ENCODE results near the gene CDH15.

CDH15 gene

GRCh38 chr16:89171216-89172170 lies at the start of gene CDH15:
TSS of gene CDH15 (plus strand) at chr16:89171748. CDS start at chr16:89171832, 84 bp downstream.
- DNase-seq: peak; percentile 90

GRCh38 chr16:89122322-89122851 lies 49.2 kb upstream of the CDH15 start:
- no peak for DNase-seq

GRCh38 chr16:89123001-89123830 lies 48.3 kb upstream of the CDH15 start:
- no peak for DNase-seq

- no peak for DNase-seq
Measured at GRCh38 chr16:89123831-89124100, 47.8 kb upstream of the CDH15 start.

GRCh38 chr16:89129378-89129777 lies 42.2 kb upstream of the CDH15 start:
- DNase-seq: no peak

GRCh38 chr16:89130448-89130847 lies 41.1 kb upstream of the CDH15 start:
- no peak for DNase-seq

GRCh38 chr16:89131783-89132182 lies 39.8 kb upstream of the CDH15 start:
- DNase-seq: no peak

- DNase-seq: no peak
Measured at GRCh38 chr16:89132194-89133005, 39.1 kb upstream of the CDH15 start.

- no peak for DNase-seq
Measured at GRCh38 chr16:89133457-89134127, 38.0 kb upstream of the CDH15 start.

GRCh38 chr16:89134269-89134668 lies 37.3 kb upstream of the CDH15 start:
- DNase-seq: no peak

GRCh38 chr16:89135166-89135565 lies 36.4 kb upstream of the CDH15 start:
- no peak for DNase-seq

- DNase-seq: no peak
Measured at GRCh38 chr16:89135971-89136765, 35.4 kb upstream of the CDH15 start.

GRCh38 chr16:89136931-89137330 lies 34.6 kb upstream of the CDH15 start:
- DNase-seq: no peak

- no peak for DNase-seq
Measured at GRCh38 chr16:89137666-89138512, 33.7 kb upstream of the CDH15 start.

GRCh38 chr16:89138513-89138795 lies 33.1 kb upstream of the CDH15 start:
- no peak for DNase-seq

- DNase-seq: no peak
Measured at GRCh38 chr16:89138843-89139520, 32.6 kb upstream of the CDH15 start.

GRCh38 chr16:89139907-89140361 lies 31.6 kb upstream of the CDH15 start:
- DNase-seq: no peak

- no peak for DNase-seq
Measured at GRCh38 chr16:89140401-89140800, 31.1 kb upstream of the CDH15 start.

- DNase-seq: no peak
Measured at GRCh38 chr16:89140981-89141883, 30.3 kb upstream of the CDH15 start.

Data from NCI-H226 (cell line).